Measurements from ENCODE around the gene PCDH15.

- no peak for TF ChIP-seq GATA2 (IDR thresholded peaks at IDR 0.05; ENCODE audit: low read depth, low read length)
- no peak for TF ChIP-seq GATA3 (IDR thresholded peaks at IDR 0.05; ENCODE audit: low read depth, low read length)
Observed at GRCh38 chr10:54496852-54497251, 304.2 kb downstream of the PCDH15 start.
